Stimulated activated CD8-positive, alpha-beta memory T cell treated with anti-CD3 and anti-CD28 coated beads, Interleukin-7, amount 100 ng/mL, for 4 hours (primary cell): ENCODE measurements around the gene NMNAT3.

Experiments used
- DNase-seq, 2 donors: peaks; one replicate each; pipeline ENCODE4 v3.0.0-alpha.2; 2020; ENCODE audit warnings: low read depth in 2 of 2

The NMNAT3 gene

GRCh38 chr3:139521144-139521543, 156.6 kb downstream of the NMNAT3 start:
- DNase-seq: no peak

- no peak for DNase-seq
Observed at GRCh38 chr3:139519998-139520737, 157.6 kb downstream of the NMNAT3 start.

GRCh38 chr3:139518926-139519842, 158.6 kb downstream of the NMNAT3 start:
- no peak for DNase-seq

- DNase-seq: no peak
Observed at GRCh38 chr3:139518306-139518705, 159.5 kb downstream of the NMNAT3 start.

GRCh38 chr3:139517321-139518065, 160.3 kb downstream of the NMNAT3 start:
- DNase-seq: no peak

- no peak for DNase-seq
Observed at GRCh38 chr3:139514741-139515140, 163.0 kb downstream of the NMNAT3 start.
